HL-60/S4 treated with phorbol 12-myristate 13-acetate at 8.2 ng/mL for 4 days and 3 days (cell line): ENCODE measurements around the gene ITGA11.

Experiments used
- in situ Hi-C: fragments of 300-500 bp; cut with MboI; formaldehyde crosslinking; loops from 2 replicates; pipeline ENCODE4 v1.15.0; 2022; ENCODE audit warnings: low sequenced_read_pairs

The ITGA11 gene

GRCh38 chr15:68316061-68316804 lies 115.7 kb downstream of the ITGA11 start:
- in situ Hi-C loops, result no loop called here

- in situ Hi-C loops, result no loop called here
Measured at GRCh38 chr15:68315495-68316031, 116.4 kb downstream of the ITGA11 start.

GRCh38 chr15:68315035-68315434 lies 116.9 kb downstream of the ITGA11 start:
- in situ Hi-C loops, result no loop called here

DNA sequence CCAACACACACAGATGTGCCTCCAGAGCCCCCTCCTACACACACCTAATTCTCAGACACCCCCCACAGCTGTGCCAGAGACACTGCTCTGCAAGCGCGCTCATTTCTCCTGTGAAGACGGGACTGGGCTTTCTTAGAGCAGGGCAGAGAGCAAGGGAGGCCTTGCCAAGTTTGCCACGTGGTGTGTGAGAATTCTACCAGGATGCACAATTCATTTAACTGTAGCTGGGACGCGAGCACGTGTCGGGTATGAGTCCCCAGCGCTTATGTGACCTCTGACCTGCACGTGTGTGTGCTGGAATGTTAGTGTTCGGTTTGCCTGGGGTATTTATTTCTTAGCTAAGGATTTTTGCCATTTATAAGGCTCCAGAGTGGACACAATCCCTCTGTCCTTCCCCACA lies 117.4 kb downstream of the ITGA11 start:
- in situ Hi-C loops, result no loop called here

DNA sequence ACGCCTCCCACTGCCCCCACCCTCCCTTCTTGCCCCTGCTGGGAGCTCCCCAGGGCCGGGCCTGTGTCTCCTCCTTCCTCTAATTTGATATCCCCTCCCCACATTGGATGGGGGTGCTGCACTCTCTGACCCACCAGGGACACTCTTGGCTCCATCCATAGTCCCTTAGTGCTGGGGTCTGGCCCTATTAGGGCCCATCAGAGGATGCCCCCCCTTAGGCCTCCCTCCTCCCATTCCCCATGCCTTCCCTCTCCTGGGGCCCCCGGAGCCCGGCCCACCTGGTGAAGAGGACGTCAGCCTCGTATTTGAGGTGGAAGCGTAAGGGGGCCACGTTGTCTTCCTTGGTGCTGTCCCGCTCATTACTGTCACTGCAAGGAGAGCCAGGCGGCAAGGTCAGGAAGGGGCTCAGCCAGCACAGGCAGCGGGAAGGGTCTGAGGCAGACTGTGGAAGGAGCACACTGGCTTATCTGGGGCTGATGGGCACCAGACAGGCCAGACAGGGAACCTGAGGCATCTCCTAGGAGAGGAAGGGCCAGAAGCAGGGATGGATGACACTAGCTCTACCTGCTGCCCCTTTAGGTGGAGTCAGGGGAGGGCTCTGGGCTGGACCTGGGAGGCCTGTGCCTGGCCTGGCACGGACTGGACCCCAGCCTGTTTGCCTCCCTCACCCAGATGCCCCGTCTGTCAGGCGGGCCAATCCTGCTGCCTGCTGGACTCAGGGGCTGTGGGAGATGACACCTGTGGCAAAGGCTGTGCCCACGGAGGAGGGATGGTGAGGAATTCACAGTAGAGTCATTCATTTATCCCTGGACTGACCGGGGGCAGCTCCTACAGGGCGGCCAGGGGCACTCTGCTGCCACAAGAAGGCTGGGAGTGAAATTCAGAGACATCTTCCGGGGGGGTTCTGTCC lies 118.2 kb downstream of the ITGA11 start:
- in situ Hi-C loops, result no loop called here

DNA sequence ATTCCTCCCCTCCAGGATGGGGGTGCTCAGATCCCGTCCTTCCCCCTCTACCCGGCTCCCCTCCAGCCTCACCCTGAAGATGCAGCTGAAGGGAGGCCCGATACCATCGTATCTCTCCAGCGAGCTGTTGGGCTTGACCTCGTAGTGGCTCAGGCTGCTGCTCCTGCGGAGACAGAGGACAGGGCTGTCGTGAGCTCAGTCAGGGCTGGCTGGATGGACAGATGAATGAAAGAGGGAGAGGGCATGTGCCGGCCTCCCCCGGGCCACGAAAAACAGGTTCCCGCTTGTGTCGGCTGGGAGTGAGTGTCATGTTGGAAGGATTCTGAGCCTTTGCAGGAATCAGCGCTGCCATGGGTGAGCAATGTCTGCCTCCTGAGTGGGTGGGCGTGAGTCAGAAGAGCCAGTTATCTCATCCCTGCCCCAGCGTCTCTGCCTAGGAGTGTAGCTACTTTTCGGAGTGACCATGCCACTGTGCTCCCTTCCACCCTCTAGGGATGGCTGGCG lies 119.2 kb downstream of the ITGA11 start:
- in situ Hi-C loops, result no loop called here

- in situ Hi-C loops, result no loop called here
Measured at GRCh38 chr15:68311859-68312557, 120.0 kb downstream of the ITGA11 start.

GRCh38 chr15:68311464-68311835 lies 120.5 kb downstream of the ITGA11 start:
- in situ Hi-C loops, result no loop called here

- in situ Hi-C loops, result no loop called here
Measured at GRCh38 chr15:68310804-68311463, 121.0 kb downstream of the ITGA11 start.

- in situ Hi-C loops, result no loop called here
Measured at GRCh38 chr15:68310178-68310803, 121.7 kb downstream of the ITGA11 start.

DNA sequence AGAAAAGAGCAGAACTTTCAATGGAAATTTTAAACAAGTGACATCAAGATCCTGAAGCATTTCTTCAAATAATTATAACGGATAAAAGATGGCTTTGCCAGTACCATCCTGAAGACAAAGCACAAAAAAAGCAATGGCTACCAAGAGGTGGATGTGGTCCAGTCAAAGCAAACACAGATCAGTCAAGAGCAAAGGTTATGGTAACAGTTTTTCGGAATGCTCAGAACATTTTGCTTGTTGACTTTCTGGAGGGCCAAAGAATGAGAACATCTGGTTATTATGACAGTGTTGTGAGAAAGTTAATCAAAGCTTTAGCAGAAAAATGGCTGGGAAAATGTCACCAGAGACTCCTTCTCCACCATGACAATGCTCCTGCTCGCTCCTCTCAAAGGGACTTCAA lies 122.9 kb downstream of the ITGA11 start:
- in situ Hi-C loops, result loop anchor here (10.0 kb wide), 1 partner anchor 236 kb away; no protein-coding TSS in a partner anchor

- in situ Hi-C loops, result loop anchor here (10.0 kb wide), 1 partner anchor 237 kb away; no protein-coding TSS in a partner anchor
Measured at GRCh38 chr15:68307131-68307928, 124.6 kb downstream of the ITGA11 start.

GRCh38 chr15:68305420-68305871 lies 126.5 kb downstream of the ITGA11 start:
- in situ Hi-C loops, result loop anchor here (10.0 kb wide), 1 partner anchor 239 kb away; no protein-coding TSS in a partner anchor

GRCh38 chr15:68304589-68305337 lies 127.2 kb downstream of the ITGA11 start:
- in situ Hi-C loops, result loop anchor here (10.0 kb wide), 1 partner anchor 240 kb away; no protein-coding TSS in a partner anchor

DNA sequence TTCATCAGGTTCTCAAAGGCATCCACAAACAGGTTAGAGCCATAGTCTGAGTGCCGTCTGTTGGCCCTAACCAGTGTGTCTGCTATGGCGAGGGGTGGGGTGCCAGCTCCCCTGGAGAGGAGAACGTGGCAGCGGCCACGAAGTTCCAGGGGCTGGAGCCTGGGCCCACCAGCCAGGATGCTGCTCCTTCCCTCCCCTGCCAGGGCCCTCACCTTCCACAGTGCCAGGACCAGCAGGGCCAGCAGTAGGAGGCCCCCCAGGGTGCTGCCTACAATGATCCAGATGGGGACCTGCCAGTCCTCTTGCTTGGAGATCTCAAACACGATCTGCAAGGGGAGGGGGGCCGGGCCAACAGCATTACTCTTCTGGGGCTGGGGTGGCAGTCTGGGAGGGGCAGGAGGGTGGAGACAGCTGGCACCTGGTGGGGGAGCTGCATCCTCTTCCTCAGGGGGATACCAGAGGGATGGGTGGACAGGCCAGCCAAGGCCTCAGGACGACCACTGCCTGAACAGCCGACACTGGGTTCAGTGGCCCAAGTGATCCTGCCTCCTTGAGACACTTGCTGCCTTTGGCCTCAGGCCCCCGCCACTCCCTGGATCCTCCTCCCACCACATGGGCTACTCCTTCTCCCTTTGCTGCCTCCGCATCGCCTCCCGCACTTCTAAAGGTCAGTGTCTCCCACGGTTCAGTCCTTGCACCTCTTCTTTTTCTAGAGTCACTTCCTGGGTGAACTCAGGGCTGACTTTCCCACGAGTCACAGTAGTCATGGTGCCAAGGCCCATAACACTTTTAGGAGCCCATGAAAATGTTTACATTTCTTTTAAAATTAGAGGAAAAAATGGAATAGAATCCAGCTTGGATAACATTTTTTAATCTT lies 128.2 kb downstream of the ITGA11 start:
- in situ Hi-C loops, result loop anchor here (10.0 kb wide), 1 partner anchor 241 kb away; no protein-coding TSS in a partner anchor

GRCh38 chr15:68303134-68303533 lies 128.8 kb downstream of the ITGA11 start:
- in situ Hi-C loops, result loop anchor here (10.0 kb wide), 1 partner anchor 242 kb away; no protein-coding TSS in a partner anchor

DNA sequence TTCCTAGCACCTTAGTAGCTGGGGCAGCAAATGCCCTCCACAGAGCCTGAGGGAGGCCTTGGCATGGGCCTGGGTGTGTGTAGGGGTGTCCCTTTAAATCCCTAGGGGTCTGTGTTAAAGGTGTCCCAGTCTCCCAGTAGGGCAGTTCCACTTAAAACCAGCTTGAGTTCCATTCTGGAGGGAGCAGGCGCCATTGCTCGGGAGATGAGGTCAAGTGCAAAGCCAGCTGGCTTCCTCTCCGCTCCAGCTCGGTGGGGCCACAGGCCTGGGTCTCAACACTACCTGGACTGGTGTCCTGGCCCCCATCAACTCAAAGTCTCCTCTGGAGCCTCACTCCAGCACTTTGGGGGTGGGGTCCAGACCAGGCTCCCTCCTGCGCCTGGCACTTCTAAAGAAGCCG lies 129.2 kb downstream of the ITGA11 start:
- in situ Hi-C loops, result loop anchor here (10.0 kb wide), 1 partner anchor 242 kb away; no protein-coding TSS in a partner anchor
